Measurements from ENCODE around the gene PRKAR2B.

DNA sequence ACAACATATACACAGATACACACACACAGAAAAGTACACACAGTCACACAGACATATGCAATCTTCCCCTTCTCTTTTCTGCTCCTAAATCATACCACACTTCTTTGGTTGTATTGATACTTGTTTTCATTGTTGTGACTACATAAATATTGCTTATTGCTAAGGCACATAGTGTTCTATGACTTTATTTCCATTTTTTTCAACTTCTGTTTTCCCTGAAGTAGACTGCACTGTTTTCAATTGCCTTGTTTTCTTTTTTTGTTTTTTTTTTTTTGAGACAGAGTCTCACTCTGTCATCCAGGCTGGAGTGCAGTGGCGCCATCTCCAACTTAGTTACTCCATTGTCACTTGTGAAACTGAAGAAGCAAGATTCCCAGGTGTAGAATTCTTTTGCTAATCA lies 10.0 kb upstream of the PRKAR2B start:
- TF ChIP-seq, protein P1, sequence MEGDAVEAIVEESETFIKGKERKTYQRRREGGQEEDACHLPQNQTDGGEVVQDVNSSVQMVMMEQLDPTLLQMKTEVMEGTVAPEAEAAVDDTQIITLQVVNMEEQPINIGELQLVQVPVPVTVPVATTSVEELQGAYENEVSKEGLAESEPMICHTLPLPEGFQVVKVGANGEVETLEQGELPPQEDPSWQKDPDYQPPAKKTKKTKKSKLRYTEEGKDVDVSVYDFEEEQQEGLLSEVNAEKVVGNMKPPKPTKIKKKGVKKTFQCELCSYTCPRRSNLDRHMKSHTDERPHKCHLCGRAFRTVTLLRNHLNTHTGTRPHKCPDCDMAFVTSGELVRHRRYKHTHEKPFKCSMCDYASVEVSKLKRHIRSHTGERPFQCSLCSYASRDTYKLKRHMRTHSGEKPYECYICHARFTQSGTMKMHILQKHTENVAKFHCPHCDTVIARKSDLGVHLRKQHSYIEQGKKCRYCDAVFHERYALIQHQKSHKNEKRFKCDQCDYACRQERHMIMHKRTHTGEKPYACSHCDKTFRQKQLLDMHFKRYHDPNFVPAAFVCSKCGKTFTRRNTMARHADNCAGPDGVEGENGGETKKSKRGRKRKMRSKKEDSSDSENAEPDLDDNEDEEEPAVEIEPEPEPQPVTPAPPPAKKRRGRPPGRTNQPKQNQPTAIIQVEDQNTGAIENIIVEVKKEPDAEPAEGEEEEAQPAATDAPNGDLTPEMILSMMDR (conservative IDR thresholded peaks at IDR 0.05; ENCODE audit: low read depth in 2 of 2): no peak
- TF ChIP-seq, protein P2, sequence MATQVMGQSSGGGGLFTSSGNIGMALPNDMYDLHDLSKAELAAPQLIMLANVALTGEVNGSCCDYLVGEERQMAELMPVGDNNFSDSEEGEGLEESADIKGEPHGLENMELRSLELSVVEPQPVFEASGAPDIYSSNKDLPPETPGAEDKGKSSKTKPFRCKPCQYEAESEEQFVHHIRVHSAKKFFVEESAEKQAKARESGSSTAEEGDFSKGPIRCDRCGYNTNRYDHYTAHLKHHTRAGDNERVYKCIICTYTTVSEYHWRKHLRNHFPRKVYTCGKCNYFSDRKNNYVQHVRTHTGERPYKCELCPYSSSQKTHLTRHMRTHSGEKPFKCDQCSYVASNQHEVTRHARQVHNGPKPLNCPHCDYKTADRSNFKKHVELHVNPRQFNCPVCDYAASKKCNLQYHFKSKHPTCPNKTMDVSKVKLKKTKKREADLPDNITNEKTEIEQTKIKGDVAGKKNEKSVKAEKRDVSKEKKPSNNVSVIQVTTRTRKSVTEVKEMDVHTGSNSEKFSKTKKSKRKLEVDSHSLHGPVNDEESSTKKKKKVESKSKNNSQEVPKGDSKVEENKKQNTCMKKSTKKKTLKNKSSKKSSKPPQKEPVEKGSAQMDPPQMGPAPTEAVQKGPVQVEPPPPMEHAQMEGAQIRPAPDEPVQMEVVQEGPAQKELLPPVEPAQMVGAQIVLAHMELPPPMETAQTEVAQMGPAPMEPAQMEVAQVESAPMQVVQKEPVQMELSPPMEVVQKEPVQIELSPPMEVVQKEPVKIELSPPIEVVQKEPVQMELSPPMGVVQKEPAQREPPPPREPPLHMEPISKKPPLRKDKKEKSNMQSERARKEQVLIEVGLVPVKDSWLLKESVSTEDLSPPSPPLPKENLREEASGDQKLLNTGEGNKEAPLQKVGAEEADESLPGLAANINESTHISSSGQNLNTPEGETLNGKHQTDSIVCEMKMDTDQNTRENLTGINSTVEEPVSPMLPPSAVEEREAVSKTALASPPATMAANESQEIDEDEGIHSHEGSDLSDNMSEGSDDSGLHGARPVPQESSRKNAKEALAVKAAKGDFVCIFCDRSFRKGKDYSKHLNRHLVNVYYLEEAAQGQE (IDR thresholded peaks at IDR 0.05; ENCODE audit: unreplicated experiment): no peak
- TF ChIP-seq POLR2AphosphoS5 (IDR thresholded peaks at IDR 0.05; ENCODE audit: low read depth) (no peak), EZH2 (IDR thresholded peaks at IDR 0.05; ENCODE audit: low read depth, unreplicated experiment) (no peak), CREB1 (CRISPR knock-in tag; IDR thresholded peaks at IDR 0.05; ENCODE audit: low read depth) (no peak), EZH2phosphoT487 (IDR thresholded peaks at IDR 0.05; ENCODE audit: unreplicated experiment) (no peak), ZNF114 (CRISPR knock-in tag; IDR thresholded peaks at IDR 0.05) (no peak), NANOG (IDR thresholded peaks at IDR 0.05; ENCODE audit: borderline replicate concordance) (no peak), JUNB (IDR thresholded peaks at IDR 0.05; ENCODE audit: unreplicated experiment) (no peak), STAT1 (IDR thresholded peaks at IDR 0.05; ENCODE audit: unreplicated experiment) (no peak)
- TF ChIP-seq, protein P3, sequence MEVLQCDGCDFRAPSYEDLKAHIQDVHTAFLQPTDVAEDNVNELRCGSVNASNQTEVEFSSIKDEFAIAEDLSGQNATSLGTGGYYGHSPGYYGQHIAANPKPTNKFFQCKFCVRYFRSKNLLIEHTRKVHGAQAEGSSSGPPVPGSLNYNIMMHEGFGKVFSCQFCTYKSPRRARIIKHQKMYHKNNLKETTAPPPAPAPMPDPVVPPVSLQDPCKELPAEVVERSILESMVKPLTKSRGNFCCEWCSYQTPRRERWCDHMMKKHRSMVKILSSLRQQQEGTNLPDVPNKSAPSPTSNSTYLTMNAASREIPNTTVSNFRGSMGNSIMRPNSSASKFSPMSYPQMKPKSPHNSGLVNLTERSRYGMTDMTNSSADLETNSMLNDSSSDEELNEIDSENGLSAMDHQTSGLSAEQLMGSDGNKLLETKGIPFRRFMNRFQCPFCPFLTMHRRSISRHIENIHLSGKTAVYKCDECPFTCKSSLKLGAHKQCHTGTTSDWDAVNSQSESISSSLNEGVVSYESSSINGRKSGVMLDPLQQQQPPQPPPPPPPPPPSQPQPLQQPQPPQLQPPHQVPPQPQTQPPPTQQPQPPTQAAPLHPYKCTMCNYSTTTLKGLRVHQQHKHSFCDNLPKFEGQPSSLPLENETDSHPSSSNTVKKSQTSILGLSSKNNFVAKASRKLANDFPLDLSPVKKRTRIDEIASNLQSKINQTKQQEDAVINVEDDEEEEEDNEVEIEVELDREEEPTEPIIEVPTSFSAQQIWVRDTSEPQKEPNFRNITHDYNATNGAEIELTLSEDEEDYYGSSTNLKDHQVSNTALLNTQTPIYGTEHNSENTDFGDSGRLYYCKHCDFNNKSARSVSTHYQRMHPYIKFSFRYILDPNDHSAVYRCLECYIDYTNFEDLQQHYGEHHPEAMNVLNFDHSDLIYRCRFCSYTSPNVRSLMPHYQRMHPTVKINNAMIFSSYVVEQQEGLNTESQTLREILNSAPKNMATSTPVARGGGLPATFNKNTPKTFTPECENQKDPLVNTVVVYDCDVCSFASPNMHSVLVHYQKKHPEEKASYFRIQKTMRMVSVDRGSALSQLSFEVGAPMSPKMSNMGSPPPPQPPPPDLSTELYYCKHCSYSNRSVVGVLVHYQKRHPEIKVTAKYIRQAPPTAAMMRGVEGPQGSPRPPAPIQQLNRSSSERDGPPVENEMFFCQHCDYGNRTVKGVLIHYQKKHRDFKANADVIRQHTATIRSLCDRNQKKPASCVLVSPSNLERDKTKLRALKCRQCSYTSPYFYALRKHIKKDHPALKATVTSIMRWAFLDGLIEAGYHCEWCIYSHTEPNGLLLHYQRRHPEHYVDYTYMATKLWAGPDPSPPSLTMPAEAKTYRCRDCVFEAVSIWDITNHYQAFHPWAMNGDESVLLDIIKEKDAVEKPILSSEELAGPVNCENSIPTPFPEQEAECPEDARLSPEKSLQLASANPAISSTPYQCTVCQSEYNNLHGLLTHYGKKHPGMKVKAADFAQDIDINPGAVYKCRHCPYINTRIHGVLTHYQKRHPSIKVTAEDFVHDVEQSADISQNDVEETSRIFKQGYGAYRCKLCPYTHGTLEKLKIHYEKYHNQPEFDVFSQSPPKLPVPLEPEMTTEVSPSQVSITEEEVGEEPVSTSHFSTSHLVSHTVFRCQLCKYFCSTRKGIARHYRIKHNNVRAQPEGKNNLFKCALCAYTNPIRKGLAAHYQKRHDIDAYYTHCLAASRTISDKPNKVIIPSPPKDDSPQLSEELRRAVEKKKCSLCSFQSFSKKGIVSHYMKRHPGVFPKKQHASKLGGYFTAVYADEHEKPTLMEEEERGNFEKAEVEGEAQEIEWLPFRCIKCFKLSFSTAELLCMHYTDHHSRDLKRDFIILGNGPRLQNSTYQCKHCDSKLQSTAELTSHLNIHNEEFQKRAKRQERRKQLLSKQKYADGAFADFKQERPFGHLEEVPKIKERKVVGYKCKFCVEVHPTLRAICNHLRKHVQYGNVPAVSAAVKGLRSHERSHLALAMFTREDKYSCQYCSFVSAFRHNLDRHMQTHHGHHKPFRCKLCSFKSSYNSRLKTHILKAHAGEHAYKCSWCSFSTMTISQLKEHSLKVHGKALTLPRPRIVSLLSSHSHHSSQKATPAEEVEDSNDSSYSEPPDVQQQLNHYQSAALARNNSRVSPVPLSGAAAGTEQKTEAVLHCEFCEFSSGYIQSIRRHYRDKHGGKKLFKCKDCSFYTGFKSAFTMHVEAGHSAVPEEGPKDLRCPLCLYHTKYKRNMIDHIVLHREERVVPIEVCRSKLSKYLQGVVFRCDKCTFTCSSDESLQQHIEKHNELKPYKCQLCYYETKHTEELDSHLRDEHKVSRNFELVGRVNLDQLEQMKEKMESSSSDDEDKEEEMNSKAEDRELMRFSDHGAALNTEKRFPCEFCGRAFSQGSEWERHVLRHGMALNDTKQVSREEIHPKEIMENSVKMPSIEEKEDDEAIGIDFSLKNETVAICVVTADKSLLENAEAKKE (CRISPR knock-in tag; IDR thresholded peaks at IDR 0.05): no peak
- TF ChIP-seq, protein P4, sequence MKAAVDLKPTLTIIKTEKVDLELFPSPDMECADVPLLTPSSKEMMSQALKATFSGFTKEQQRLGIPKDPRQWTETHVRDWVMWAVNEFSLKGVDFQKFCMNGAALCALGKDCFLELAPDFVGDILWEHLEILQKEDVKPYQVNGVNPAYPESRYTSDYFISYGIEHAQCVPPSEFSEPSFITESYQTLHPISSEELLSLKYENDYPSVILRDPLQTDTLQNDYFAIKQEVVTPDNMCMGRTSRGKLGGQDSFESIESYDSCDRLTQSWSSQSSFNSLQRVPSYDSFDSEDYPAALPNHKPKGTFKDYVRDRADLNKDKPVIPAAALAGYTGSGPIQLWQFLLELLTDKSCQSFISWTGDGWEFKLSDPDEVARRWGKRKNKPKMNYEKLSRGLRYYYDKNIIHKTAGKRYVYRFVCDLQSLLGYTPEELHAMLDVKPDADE (IDR thresholded peaks at IDR 0.05): no peak

Measured in GM23338 (cell line).